Subcutaneous adipose tissue (tissue), 4 donors: ENCODE measurements around the gene AIF1L. TPM values are rescaled to one million over a fixed set of nuclear protein-coding genes. Genes with fewer than 3 reads are reported as not detected.

Experiments
- CTCF ChIP-seq: fragments of 450-650 bp; IDR thresholded peaks from one replicate; pipeline ENCODE4 v1.5.1; 2016; ENCODE audit warnings: low read depth, mild to moderate bottlenecking, control low read depth, antibody characterized with exemption, moderate library complexity
- total RNA-seq, 4 donors: library from RNA; depleted of rRNA; stranded (reverse); fragments of >200 nt; gene quantifications; one replicate each; pipeline ENCODE4 v1.1.0, GENCODE V29; 2016

The AIF1L gene
- total RNA-seq, 4 donors from 2014 or later, result 8.2 to 55.4 (median 19.4) TPM

GRCh38 chr9:131113655-131114054, 17.3 kb downstream of the AIF1L start:
- no peak for TF ChIP-seq CTCF

GRCh38 chr9:131114084-131114535, 17.8 kb downstream of the AIF1L start:
- TF ChIP-seq CTCF, result no peak

GRCh38 chr9:131116281-131117120, 20.2 kb downstream of the AIF1L start:
- TF ChIP-seq CTCF, result no peak

- no peak for TF ChIP-seq CTCF
Observed at GRCh38 chr9:131117121-131117761, 20.9 kb downstream of the AIF1L start.

- no peak for TF ChIP-seq CTCF
Observed at GRCh38 chr9:131117762-131118145, 21.4 kb downstream of the AIF1L start.

- TF ChIP-seq CTCF, result no peak
Observed at GRCh38 chr9:131119600-131119999, 23.3 kb downstream of the AIF1L start.

- no peak for TF ChIP-seq CTCF
Observed at GRCh38 chr9:131120620-131121228, 24.4 kb downstream of the AIF1L start.
